ENCODE measurements around the gene HDHD2.
"Not testable (repeated sequence)": the region's sequence is repeated elsewhere in the genome, so short reads cannot be mapped to it uniquely, and the experiment has no call there.

The HDHD2 gene, protein sequence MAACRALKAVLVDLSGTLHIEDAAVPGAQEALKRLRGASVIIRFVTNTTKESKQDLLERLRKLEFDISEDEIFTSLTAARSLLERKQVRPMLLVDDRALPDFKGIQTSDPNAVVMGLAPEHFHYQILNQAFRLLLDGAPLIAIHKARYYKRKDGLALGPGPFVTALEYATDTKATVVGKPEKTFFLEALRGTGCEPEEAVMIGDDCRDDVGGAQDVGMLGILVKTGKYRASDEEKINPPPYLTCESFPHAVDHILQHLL

DNA sequence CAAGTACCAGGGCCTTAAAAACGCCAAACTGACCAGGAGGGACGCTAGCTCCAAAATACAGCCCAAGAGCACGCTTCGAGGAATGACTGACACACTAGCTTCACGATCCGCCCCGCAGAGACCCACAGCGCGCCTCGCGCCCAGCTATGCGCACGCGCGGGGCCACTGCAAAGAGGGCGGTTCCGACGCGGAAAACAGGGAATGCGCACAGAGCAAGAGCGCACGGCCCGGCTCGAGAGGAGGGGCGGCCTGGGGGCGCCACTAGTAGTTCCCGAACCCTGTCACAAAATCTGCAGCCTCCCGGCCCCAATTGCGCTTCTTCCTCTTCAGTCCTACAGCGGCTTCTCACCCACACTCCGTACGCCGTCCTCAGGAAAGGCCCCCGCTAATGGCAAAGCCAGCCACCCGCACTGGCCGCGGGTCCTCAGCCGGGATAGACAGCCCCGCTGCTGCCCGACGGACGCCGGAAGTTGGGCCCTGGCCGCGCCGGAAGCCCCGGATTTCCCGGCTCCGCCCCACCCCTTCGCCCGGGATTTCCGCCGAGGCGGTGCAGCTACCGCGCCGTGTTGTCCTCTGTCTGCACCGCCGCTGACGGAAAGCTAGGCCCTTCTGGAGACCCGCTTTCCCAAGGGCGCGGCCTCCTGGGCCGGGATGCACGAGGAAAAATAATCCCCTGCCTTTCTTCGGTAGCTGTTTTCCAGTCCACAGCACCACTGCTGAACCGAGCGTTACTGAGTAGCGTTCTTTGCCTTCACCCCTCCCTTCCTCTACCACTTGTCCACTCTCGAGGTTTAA is at the start of gene HDHD2:
HDHD2 (minus strand) TSS at position 472 of the 795 bp plus-strand sequence. CDS start 14,061 bp downstream, outside the sequence.
- in situ Hi-C loops (cut with MboI; ENCODE audit: low sequenced_read_pairs), result no loop called here

DNA sequence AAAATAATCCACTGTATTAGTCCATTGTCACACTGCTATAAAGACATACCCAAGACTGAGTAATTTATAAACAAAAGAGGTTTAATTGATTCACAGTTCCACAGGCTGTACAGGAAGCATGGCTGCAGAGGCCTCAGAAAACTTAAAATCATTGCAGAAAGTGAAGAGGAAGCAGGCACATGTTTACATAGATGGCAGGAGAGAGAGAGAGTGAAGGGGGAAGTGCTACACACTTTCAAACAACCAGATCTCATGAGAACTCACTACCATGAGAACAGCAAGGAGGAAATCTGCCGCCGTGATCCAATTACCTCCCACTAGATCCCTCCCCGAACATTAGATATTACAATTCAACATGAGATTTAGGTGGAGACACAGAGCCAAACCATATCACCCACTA is 45.7 kb upstream of the HDHD2 start:
- in situ Hi-C loops (cut with MboI; ENCODE audit: low sequenced_read_pairs), result not testable (repeated sequence)

DNA sequence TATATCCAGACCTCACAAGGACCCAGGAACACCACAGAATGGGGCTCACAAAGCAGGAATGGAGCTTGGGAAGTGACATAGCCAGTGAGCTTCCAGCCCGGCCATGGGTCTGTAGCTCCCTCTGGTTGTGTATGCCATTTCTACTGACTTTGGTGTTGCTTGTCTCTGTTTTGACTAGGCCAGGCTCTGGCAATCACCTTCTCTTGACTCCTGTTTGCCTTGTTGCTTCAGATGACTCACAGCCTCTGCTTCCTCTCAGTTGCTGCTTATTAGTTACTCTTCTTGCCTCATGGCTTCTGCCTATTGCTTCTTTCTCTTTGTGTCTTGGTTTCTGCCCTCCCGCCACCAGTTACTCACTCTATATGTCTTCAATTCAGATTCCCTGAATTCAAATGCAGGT is 41.7 kb upstream of the HDHD2 start:
- in situ Hi-C loops (cut with MboI; ENCODE audit: low sequenced_read_pairs), result no loop called here

DNA sequence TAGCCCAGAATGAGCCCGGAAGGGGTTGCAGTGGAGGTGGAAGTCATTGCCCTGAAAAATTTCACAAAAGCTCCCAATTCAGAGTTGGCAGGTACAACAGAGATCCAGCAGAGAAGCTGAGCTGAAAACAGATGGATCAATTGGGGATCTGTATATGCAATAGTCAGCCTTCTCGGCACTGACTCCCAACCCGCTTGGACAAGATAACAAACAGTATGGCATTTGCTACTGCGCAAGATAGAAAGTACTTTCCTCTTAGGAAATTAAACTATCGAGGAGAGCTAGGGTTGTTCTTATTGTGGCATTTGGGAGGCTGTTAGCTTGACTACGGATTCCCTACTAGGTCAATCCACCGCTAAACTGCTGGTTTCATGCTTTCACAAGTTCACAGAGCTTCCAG is 37.4 kb upstream of the HDHD2 start:
- in situ Hi-C loops (cut with MboI; ENCODE audit: low sequenced_read_pairs), result no loop called here

DNA sequence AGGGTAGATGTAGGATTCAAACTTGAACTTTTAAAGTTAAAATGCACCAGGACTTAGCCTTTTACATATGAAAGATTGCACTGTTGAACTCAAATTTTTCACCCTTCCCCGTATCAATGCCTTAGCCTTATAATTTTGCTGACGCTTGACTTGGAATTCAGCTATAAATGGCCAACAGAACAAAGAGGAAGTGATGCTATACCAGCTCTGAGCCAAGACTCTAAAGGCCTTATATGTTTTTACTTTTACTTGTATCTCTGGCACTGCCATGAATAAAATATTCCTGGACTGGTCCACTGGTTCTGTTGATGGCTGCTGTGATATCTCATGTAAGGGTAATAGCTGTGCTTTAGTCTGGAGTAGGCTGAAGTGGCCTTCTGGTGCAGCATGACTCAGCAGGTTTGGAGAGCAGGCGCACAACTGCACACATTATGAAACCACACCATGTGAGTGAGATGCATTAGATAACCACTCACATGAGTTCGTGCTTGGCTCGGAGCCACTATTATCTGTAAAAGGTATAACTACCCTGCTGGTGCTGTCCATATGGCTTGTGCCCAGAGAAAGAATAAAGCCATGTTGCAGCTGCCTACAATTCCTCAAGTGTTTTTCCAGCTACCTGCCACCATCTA is 34.2 kb upstream of the HDHD2 start:
- in situ Hi-C loops (cut with MboI; ENCODE audit: low sequenced_read_pairs), result no loop called here

DNA sequence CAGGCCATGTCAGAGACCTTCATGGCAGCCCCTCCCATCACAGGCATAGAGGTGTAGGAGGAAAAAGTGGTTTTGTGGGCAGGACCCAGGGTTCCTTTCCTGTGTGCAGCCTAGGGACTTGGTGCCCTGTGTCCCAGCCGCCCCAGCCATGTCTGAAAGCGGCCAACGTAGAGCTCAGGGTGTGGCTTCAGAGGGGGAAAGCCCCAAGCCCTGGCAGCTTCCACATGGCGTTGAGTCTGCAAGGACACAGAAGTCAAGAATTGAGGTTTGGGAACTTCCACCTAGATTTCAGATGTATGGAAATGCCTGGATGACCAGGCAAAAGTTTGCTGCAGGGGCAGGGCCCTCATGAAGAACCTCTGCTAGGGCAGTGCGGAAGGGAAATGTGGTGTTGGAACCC is 31.9 kb upstream of the HDHD2 start:
- in situ Hi-C loops (cut with MboI; ENCODE audit: low sequenced_read_pairs), result not testable (repeated sequence)

DNA sequence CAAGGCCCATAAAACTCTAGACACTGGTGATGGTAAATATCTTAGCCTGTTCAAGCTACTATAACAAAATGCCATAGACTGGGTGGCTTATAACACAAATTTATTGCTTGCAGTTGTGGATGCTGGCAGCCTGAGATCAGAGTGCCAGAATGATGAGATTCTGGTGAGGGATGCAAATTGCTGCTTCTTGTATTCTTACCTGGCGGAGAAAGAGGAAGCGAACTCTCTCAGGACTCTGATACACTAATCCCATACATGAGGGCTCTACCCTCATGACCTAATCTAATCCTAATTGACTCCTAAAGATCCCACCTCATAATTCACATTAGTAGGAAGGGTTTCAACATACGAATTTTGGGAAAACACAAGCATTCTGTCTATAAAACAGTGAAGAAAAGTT is 30.5 kb upstream of the HDHD2 start:
- in situ Hi-C loops (cut with MboI; ENCODE audit: low sequenced_read_pairs), result no loop called here

DNA sequence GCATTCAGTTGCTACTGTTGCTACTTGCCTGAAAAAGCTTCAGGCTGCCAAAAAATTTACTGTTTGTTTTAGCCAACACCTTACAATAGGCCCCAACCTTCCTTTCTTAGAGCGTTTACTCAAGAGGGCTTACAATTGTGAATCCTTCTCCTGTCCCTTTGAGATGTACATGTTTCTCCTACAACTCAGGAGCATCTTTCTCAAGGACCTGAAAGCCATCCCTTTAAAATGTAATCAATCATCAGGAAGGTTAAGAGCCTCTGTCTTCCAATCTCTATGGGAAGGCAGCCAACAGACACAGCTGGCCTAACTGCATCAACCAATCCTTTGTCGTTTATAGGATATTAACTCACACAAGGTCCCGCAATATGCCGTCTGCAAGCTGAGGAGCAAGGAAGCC is 29.2 kb upstream of the HDHD2 start:
- in situ Hi-C loops (cut with MboI; ENCODE audit: low sequenced_read_pairs), result no loop called here

DNA sequence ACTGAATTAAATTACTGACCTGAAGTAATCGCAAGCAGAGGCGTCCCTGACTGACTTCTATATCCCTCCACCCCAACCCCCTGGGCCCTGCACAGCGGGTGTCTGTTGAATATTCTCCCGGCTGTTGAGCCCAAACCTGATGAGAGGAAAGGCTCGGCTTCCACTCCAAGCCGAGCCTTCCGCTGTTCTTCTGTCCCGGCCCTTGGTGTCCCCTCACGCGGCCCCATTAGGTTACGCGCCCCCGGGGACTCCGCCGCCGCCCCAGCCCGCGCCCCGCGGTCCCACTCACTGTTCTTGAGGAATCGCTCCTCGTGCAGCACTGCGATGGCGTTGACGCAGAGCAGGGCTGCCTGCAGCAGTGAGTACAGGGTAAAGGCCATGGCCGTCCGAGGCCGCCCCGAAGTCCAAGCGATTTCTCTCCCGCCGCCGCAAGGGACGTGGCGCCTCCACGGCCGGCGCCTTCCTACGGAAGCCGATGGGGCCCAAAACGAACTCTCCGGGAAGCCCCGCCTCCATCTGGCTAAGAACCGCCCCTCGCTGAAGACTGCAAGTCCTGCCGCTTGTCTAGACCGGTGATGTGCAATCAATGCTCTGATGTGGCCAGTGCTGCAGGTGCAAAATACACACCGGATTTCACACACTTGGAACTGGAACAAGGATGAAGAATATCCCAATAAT is 25.7 kb upstream of the HDHD2 start, which contains the start of gene IER3IP1:
IER3IP1 (minus strand) TSS at position 467 of the 678 bp plus-strand sequence; CDS start at position 380, 87 bp downstream.
- in situ Hi-C loops (cut with MboI; ENCODE audit: low sequenced_read_pairs), result no loop called here

DNA sequence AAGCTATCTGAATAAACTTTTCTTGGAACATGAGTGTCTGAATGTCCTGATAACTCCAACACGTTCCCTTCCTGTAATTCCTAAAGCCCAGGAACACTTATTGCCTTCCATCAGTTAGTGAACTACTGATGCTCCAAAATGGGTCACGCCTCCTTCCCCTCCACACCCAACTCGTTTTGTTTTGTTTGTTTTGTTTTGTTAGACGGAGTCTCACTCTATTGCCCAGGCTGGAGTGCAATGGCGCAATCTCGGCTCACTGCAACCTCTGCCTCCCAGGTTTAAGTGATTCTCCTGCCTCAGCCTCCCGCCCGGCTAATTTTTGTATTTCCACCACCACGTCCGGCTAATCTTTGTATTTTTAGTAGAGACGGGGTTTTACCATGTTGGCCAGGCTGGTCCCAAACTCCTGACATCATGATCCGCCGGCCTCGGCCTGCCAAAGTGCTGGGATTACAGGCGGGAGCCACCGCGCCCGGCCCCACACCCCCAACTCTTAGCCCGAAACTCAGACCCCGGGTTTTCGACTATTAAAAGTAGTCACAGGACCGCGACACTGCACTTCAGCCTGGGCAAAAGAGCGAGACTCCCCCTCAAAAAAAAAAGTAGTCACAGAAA is 25.1 kb upstream of the HDHD2 start:
- in situ Hi-C loops (cut with MboI; ENCODE audit: low sequenced_read_pairs), result no loop called here

DNA sequence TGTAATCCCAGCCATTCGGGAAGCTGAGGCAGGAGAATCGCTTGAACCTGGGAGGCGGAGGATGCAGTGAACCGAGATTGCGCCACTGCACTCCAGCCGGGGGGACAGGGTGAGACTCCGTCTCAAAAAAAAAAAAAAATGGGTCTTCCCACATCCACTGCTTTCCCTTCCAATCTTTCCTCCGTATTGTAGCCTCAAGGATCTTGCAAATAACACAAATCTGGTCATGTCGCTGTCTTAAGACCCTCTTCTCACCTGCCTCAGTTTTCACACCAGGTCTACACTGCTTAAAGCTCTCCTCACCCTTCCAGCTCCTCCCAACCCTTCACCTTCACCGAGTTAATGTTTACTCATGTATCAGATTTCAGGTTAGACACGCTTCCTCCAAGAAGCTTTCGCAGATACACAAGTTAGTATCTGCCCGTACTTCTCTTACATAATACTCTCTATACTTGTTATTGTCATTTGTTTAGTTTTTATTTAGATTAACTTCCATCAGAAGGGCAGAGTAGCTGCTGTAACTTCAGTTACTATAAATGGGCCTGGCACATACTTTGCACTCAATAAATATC is 24.3 kb upstream of the HDHD2 start:
- in situ Hi-C loops (cut with MboI; ENCODE audit: low sequenced_read_pairs), result no loop called here

DNA sequence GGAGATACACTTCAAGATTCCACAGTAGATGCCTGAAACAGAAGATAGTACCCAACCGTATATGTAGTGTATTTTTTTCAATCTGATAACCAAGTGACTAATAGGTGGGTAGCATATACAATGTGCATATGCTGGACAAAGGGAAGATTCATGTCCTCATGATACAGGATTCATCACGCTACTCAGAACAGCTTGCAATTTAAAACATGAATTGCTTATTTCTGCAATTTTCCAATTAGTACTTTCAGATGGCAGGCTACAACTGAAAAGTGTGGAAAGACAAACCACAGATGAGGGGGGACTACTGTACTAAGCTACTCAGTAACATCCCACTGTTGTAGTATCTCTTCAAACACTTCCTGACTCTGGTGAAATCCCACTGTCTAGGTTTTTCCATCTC is 22.2 kb upstream of the HDHD2 start:
- in situ Hi-C loops (cut with MboI; ENCODE audit: low sequenced_read_pairs), result no loop called here

DNA sequence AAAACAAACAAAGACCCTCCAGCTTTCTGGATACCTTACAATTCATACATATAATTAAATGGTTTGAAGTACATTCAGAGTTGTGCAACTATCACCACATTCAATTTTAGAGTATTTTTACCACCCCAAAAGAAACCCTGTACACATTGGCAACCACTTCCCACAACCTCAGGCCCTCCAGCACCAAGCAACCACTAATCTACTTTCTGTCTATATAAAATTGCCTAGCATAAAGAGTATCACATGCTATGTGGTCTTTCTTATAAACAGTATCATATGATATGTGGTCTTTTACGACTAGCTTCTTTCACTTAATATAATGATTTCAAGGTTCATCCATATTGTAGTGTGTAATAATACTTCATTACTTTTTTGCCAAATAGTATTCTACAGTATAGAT is 18.6 kb upstream of the HDHD2 start:
- in situ Hi-C loops (cut with MboI; ENCODE audit: low sequenced_read_pairs), result no loop called here

DNA sequence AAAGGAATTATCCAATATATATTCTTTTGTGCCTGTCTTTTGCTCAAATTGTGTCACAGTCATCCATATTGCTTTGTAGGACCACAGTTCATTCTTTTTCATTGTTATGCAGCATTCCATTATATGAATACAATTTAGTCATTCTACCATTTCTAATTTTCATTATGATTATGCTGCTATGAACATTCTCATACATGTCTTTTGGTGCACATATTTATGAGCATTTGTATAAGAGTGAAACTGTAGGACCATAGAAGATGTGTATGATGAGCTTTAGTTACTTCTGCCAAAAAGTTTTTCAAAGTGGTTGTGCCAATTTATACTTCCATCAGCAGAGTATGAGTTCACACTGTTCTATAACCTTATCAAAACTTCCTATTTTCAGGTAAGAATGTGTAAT is 18.2 kb upstream of the HDHD2 start:
- in situ Hi-C loops (cut with MboI; ENCODE audit: low sequenced_read_pairs), result no loop called here

DNA sequence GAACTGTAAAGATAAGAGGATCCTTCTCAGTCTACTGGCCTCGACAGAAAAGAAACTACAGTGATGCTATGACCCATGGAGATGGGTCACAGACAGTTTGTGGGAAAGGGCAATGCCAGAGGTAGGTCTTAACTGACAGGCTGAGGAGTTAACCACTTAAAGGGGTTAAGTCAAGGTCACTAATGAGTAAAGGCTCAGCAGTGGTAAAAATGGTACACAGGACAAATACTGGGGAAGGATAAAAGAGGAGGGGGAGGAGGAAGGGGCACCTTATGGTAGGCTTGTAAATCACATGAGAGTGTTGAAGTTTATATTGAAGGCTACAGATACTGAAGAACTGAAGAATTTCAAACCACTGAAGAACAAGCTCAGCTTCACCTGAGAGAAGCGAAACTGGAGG is 16.0 kb upstream of the HDHD2 start:
- in situ Hi-C loops (cut with MboI; ENCODE audit: low sequenced_read_pairs), result no loop called here

DNA sequence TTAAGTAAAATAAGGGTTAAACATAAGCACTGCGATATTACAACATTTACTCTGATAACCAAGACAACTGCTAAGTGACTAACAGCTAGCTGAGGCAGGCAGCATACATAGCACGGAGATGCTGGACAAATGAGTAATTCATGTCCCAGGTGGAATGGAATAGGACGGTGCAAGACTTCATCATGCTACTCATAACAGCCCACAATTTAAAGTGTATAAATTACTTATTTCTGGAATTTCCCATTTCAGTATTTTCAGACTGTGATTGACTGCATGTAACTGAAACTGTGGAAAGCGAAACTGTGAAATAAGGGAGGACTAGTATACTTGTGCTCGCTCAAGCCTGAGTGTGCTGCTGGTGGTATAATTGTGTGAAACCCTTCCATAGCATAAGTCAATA is 12.9 kb upstream of the HDHD2 start:
- in situ Hi-C loops (cut with MboI; ENCODE audit: low sequenced_read_pairs), result no loop called here

DNA sequence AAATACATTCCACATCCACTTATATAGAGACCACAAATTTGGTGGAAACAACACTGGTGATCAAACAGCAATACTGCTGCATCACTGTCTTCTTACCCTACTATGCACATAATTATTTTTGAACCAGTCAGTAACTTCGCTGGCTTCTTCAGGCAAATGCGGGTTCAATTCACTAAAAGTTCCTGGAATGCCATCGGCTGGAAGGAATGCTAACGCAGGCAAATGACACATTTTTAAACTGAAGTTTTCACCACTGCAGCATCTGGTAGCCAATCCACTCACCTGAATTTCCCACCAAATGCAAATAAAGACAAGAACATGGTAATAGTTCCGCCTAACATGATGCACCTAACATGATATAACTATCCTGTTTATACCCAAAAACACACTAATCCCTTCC is 10.0 kb upstream of the HDHD2 start:
- in situ Hi-C loops (cut with MboI; ENCODE audit: low sequenced_read_pairs), result no loop called here

DNA sequence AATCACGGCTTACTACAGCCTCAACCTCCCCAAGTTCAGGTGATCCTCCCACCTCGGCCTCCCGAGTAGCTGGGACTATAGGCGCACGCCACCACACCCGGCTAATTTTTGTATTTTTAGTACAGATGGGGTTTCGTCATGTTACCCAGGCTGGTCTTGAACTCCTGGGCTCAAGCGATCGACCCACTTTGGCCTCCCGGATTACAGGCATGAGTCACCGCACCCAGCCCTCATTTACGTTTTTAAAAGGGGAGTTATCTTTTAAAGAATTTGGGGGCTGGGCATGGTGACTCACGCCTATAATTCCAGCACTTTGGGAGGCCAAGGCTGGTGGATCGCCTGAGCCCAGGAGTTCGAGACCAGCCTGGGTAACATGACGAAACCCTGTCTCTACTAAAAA is 8.1 kb upstream of the HDHD2 start:
- in situ Hi-C loops (cut with MboI; ENCODE audit: low sequenced_read_pairs), result not testable (repeated sequence)

DNA sequence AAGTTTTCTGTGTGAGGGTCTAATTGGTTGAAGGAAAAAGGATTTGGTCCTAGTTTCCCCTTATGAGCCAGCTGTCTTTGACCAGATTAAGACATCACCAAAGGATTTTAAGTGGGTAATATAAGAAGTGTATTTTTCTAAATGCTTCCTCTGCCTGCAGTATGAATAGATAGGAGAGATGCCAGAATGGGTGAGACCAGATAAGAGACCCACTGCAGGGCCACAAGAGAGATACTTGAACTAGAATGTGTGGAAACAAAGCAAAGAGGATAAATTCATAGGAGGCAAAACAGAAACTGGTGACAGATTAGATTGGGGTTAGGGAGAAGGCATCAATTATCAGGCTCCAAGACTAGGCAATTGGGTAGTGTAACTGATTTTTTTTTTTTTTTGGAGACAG is 1.1 kb upstream of the HDHD2 start:
- in situ Hi-C loops (cut with MboI; ENCODE audit: low sequenced_read_pairs), result no loop called here

DNA sequence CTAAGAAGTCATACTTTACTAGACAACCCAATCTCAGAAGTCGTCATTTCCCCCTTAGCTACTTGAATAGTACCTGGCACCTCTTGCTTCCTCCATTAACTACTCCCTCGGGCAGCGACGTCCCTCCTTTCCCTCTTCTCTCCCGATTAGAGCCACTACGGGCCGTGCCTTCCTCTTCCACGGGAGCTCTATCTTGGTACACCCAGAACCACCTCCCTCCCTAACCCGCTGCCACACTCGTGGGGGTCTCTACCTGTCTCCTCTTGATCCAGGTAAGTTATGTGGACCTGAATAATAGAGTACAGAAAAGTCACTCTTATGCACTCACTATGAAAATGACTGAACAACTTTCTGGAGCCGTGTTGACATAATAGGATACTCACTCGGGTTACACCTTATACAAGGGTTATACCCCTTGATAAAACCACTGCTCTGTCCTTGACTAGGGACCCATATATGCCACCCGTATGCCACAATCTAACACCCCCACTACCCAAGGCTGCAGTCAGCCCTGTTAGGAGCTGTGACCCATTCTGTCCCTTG is 595 bp upstream of the HDHD2 start:
- in situ Hi-C loops (cut with MboI; ENCODE audit: low sequenced_read_pairs), result no loop called here
